Natural killer cell (primary cell): ENCODE results near the gene FTH1. TPM values are rescaled to one million over a fixed set of nuclear protein-coding genes. Genes with fewer than 3 reads are reported as not detected.

ENCODE experiments used
- ATAC-seq, 3 donors: fragments of 150-1000 bp in 2 of 3; fragments of 200-7000 bp in 1 of 3; cut with Tn5 transposase; 1 replicate in 1 of 3; 2 replicates in 2 of 3; pipeline ENCODE4 v1.10.0; 2021; ENCODE audit warnings: mild to moderate bottlenecking in 2 of 3, moderate library complexity in 2 of 3
- DNase-seq, 2 donors: peaks; one replicate each; pipeline versions ENCODE4 v3.0.0 to v3.0.0-alpha.2; 2013 to 2021; ENCODE audit warnings: mixed read lengths in 1 of 2
- H3K27ac ChIP-seq: one replicate; pipeline ENCODE4 v1.5.1; 2013; ENCODE audit warnings: mild to moderate bottlenecking, low read length
- H3K27me3 ChIP-seq: one replicate; pipeline ENCODE4 v1.6.1; 2013; ENCODE audit warnings: low read length; ENCODE audit not compliant: control insufficient read depth, insufficient read depth
- H3K36me3 ChIP-seq: one replicate; pipeline ENCODE4 v1.6.1; 2013; ENCODE audit warnings: low read length; ENCODE audit not compliant: control insufficient read depth, insufficient read depth
- H3K4me1 ChIP-seq: one replicate; pipeline ENCODE4 v1.6.1; 2013; ENCODE audit warnings: low read length; ENCODE audit not compliant: control insufficient read depth, insufficient read depth
- H3K4me3 ChIP-seq: one replicate; pipeline ENCODE4 v1.5.1; 2013; ENCODE audit warnings: low read length
- H3K9me3 ChIP-seq: one replicate; pipeline ENCODE4 v1.6.1; 2013; ENCODE audit warnings: low read length; ENCODE audit not compliant: control insufficient read depth, insufficient read depth
- H3K27ac Mint-ChIP-seq, 2 donors: one replicate each; pipeline ENCODE4 v1.8.0; 2022; ENCODE audit warnings: mild to moderate bottlenecking in 2 of 2, mixed read lengths in 2 of 2, moderate library complexity in 1 of 2
- H3K27me3 Mint-ChIP-seq, 2 donors: one replicate each; pipeline ENCODE4 v1.8.0; 2022; ENCODE audit warnings: low read depth in 2 of 2, mixed read lengths in 2 of 2
- H3K36me3 Mint-ChIP-seq: one replicate; pipeline ENCODE4 v1.8.0; 2022; ENCODE audit warnings: mixed read lengths
- H3K4me1 Mint-ChIP-seq, 2 donors: one replicate each; pipeline ENCODE4 v1.8.0; 2022; ENCODE audit warnings: mixed read lengths in 2 of 2
- H3K4me3 Mint-ChIP-seq: one replicate; pipeline ENCODE4 v1.8.0; 2022; ENCODE audit warnings: mild to moderate bottlenecking, moderate library complexity, mixed read lengths
- H3K9me3 Mint-ChIP-seq, 2 donors: one replicate each; pipeline ENCODE4 v1.8.0; 2022; ENCODE audit warnings: mixed read lengths in 2 of 2
- WGBS: methylation state at CpG from one replicate; pipeline ENCODE4 v1.1.7; 2013; ENCODE audit warnings: missing lambda C conversion rate; ENCODE audit not compliant: insufficient coverage; 5-methylcytosine and 5-hydroxymethylcytosine counted together
- intact Hi-C: fragments of 100-400 bp; cut with micrococcal nuclease; formaldehyde crosslinking; loops from one replicate; pipeline ENCODE4 v1.14.2; 2022
- total RNA-seq, 4 donors: library from RNA; stranded (reverse); fragments of 120-200 nt in 1 of 4; gene quantifications; one replicate each; pipeline versions ENCODE4 v1.2.3 to v1.2.4, GENCODE V29; 2013 to 2022
- TF ChIP-seq, protein P1 (sequence below): fragments of 200-600 bp; IDR thresholded peaks from one replicate; pipeline ENCODE4 v1.8.0; 2022; ENCODE audit warnings: antibody characterized with exemption

FTH1 gene
- total RNA-seq, 3 donors from 2014 or later (not counting 1 experiment from before 2014, with no cell fraction given), result 1,067 to 1,951 (median 1,796) TPM

DNA sequence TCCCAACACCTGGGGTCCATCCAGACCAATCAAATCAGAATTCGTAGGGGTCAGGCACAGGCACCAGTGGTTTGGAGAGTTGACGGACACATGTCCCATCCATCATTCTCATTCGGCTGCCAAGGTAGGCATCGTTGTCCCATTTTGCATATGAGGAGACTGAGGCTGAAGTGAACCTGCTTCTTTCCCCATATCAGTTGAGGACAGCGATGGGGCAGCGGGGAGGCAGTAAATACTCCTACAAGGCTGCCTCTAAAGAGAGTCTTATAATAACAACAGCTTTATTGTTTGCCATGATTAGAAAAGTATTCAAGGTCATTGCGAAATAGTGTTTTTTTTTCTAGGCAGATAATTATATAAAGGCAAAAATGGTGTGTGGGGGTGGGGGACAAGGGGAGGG is 18.9 kb downstream of the FTH1 start:
- no peak overlapping the region for H3K27ac ChIP-seq
- TF ChIP-seq, protein P1, sequence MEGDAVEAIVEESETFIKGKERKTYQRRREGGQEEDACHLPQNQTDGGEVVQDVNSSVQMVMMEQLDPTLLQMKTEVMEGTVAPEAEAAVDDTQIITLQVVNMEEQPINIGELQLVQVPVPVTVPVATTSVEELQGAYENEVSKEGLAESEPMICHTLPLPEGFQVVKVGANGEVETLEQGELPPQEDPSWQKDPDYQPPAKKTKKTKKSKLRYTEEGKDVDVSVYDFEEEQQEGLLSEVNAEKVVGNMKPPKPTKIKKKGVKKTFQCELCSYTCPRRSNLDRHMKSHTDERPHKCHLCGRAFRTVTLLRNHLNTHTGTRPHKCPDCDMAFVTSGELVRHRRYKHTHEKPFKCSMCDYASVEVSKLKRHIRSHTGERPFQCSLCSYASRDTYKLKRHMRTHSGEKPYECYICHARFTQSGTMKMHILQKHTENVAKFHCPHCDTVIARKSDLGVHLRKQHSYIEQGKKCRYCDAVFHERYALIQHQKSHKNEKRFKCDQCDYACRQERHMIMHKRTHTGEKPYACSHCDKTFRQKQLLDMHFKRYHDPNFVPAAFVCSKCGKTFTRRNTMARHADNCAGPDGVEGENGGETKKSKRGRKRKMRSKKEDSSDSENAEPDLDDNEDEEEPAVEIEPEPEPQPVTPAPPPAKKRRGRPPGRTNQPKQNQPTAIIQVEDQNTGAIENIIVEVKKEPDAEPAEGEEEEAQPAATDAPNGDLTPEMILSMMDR, result no peak
- intact Hi-C loops, result loop anchor here (5.0 kb wide), 1 partner anchor 134 kb away; no protein-coding TSS in a partner anchor
- peaks cover 2% of the 10 kb centered on the region for H3K4me1 ChIP-seq
- no peaks in the 10 kb centered on the region for H3K9me3 ChIP-seq
- ATAC-seq, result no peak
- Mint-ChIP-seq H3K4me1 (no peaks in the 10 kb centered on the region), H3K36me3 (no peaks in the 10 kb centered on the region), H3K4me3 (no peak overlapping the region), H3K9me3 (no peaks in the 10 kb centered on the region), H3K27me3 (no peaks in the 10 kb centered on the region), H3K27ac (no peak overlapping the region)
- no peak overlapping the region for H3K4me3 ChIP-seq
- no peaks in the 10 kb centered on the region for H3K36me3 ChIP-seq
- DNase-seq, result no peak
- 84% methylated on average over 5 of the region's 7 CpGs for WGBS
- no peaks in the 10 kb centered on the region for H3K27me3 ChIP-seq

DNA sequence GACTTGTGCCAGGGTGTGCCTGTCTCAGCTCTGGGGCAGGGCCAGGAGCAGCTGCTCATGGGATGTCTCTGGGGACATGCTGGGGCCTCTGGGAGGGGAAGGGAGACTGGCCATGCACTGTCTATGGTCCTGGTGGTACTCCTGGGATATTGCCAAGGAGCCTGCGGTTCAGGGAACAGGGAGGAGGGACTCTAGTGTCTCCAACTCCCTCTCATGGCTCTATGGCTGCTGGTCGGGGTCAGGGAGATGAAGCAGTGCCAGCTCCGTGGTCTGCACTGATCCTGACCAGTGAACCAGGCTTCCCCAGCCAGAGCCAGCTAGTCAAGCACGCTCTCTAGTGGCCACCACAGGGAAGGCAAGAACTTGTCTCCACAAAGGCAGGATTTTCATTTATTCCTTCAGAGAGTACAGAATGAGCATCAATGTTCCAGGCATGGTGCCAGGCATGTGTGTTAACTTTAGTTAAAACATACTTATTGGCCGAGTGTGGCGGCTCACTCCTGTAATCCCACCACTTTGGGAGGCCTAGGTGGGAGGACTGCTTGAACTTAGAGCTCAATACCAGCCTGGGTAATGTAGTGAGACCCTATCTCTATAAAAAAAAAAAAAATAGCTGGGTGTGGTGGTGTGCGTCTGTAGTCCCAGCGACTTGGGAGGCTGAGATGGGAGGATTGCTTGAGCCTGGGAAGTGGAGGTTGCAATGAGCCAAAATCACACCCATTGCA is 19.8 kb downstream of the FTH1 start:
- intact Hi-C loops, result loop anchor here (1.0 to 5.0 kb wide), 4 partner anchors 48 to 150 kb away; no protein-coding TSS in a partner anchor
- Mint-ChIP-seq H3K4me3 (no peak overlapping the region), H3K27ac (no peak overlapping the region), H3K27me3 (no peaks in the 10 kb centered on the region), H3K36me3 (no peaks in the 10 kb centered on the region), H3K9me3 (no peaks in the 10 kb centered on the region), H3K4me1 (no peaks in the 10 kb centered on the region)
- Histone ChIP-seq H3K9me3 (no peaks in the 10 kb centered on the region), H3K4me1 (peaks cover 2% of the 10 kb centered on the region), H3K27ac (no peak overlapping the region), H3K36me3 (no peaks in the 10 kb centered on the region), H3K4me3 (no peak overlapping the region), H3K27me3 (no peaks in the 10 kb centered on the region)
- 0% methylated on average over 6 of the region's 8 CpGs for WGBS
- ATAC-seq (peak; percentile 86 to 99 (median 93)), DNase-seq (peak; percentile 54 to 82)
- TF ChIP-seq, protein P1, result peak; percentile 85

DNA sequence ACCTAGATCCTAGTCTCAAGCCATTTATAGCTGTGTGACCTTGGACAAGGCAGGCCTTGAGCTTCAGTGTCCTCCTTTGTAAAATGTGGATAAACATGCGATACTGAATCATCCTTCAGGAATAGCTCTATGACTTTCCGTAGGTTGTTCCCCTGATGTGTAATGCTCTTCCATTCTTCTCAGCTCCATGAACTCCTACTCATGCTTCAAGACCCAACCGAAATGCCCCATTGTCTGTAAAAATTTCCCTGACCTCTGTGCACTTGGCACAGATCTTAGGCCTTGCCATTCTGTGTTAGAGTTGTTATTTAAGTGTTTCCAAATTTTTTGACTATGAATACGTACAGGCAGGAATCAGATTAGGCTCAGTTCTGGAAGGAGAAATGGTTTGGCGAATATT is 20.5 kb downstream of the FTH1 start:
- Histone ChIP-seq H3K9me3 (no peaks in the 10 kb centered on the region), H3K4me1 (peaks cover 2% of the 10 kb centered on the region), H3K27me3 (no peaks in the 10 kb centered on the region), H3K27ac (no peak overlapping the region), H3K4me3 (no peak overlapping the region), H3K36me3 (no peaks in the 10 kb centered on the region)
- WGBS, result 95% methylated on average over 5 of the region's 5 CpGs
- H3K9me3 Mint-ChIP-seq, result no peaks in the 10 kb centered on the region
- ATAC-seq, result no peak
- TF ChIP-seq, protein P1, result no peak
- no peak overlapping the region for H3K27ac Mint-ChIP-seq
- intact Hi-C loops, result loop anchor here (1.0 to 5.0 kb wide), 4 partner anchors 48 to 150 kb away; no protein-coding TSS in a partner anchor
- no peaks in the 10 kb centered on the region for H3K27me3 Mint-ChIP-seq
- H3K4me1 Mint-ChIP-seq, result no peaks in the 10 kb centered on the region
- H3K36me3 Mint-ChIP-seq, result no peaks in the 10 kb centered on the region
- no peak for DNase-seq
- no peak overlapping the region for H3K4me3 Mint-ChIP-seq
